CD4-positive, alpha-beta T cell (primary cell): ENCODE measurements around the gene CNTD1. TPM values are rescaled to one million over a fixed set of nuclear protein-coding genes. Genes with fewer than 3 reads are reported as not detected.

ENCODE experiments used
- ATAC-seq: fragments of 200-7000 bp; cut with Tn5 transposase; one replicate; pipeline ENCODE4 v1.10.0; 2022; ENCODE audit warnings: mild to moderate bottlenecking; ENCODE audit not compliant: poor library complexity
- CTCF ChIA-PET: fragments of 350-600 bp; sonication (Branson Sonifier 250); formaldehyde crosslinking; loops from one replicate; lab custom pipeline; 2021; ENCODE audit warnings: antibody characterized with exemption, inconsistent platforms; lab: Charles Lee
- POLR2A ChIA-PET: fragments of 350-600 bp; sonication (Branson Sonifier 250); formaldehyde crosslinking; loops from one replicate; lab custom pipeline; 2021; ENCODE audit warnings: antibody characterized with exemption, inconsistent platforms; lab: Charles Lee
- DNase-seq, 14 experiments: peaks; one replicate each; pipeline ENCODE4 v3.0.0-alpha.2; 2013 to 2020; ENCODE audit warnings: mixed read lengths in 2 of 14
- H3K27ac ChIP-seq, 2 donors: one replicate each; pipeline versions ENCODE4 v1.5.1 to v1.7.0; 2013; ENCODE audit warnings: low read length in 2 of 2, low read depth in 1 of 2, mild to moderate bottlenecking in 1 of 2
- H3K27me3 ChIP-seq, 2 experiments: 1 replicate in 1 of 2; 2 replicates in 1 of 2; pipeline versions ENCODE4 v1.6.1 to v1.7.0; 2013; ENCODE audit warnings: low read length in 2 of 2, control low read depth in 1 of 2, mild to moderate bottlenecking in 1 of 2, moderate library complexity in 1 of 2; ENCODE audit not compliant: insufficient read depth in 2 of 2, control insufficient read depth in 1 of 2
- H3K36me3 ChIP-seq: one replicate; pipeline ENCODE4 v1.6.1; 2013; ENCODE audit warnings: low read length, control low read depth; ENCODE audit not compliant: insufficient read depth
- H3K4me1 ChIP-seq: one replicate; pipeline ENCODE4 v1.6.1; 2013; ENCODE audit warnings: low read length, control low read depth; ENCODE audit not compliant: insufficient read depth
- H3K4me3 ChIP-seq: one replicate; pipeline ENCODE4 v1.5.1; 2013; ENCODE audit warnings: mild to moderate bottlenecking, low read length, moderate library complexity
- H3K9me3 ChIP-seq, 2 experiments: 1 replicate in 1 of 2; 2 replicates in 1 of 2; pipeline versions ENCODE4 v1.6.1 to v1.7.0; 2013; ENCODE audit warnings: low read length in 2 of 2, mild to moderate bottlenecking in 2 of 2, control low read depth in 1 of 2, moderate library complexity in 1 of 2; ENCODE audit not compliant: control insufficient read depth in 1 of 2, insufficient read depth in 1 of 2
- H3K27ac Mint-ChIP-seq: one replicate; pipeline ENCODE4 v1.8.0; 2020; ENCODE audit warnings: mixed read lengths
- H3K27me3 Mint-ChIP-seq: one replicate; pipeline ENCODE4 v1.8.0; 2021; ENCODE audit warnings: mixed read lengths
- H3K36me3 Mint-ChIP-seq: one replicate; pipeline ENCODE4 v1.8.0; 2021; ENCODE audit warnings: low read depth, mixed read lengths
- H3K4me1 Mint-ChIP-seq: one replicate; pipeline ENCODE4 v1.8.0; 2021; ENCODE audit warnings: low read depth, mixed read lengths
- H3K4me3 Mint-ChIP-seq: one replicate; pipeline ENCODE4 v1.8.0; 2020; ENCODE audit warnings: mild to moderate bottlenecking, mixed read lengths
- H3K9me3 Mint-ChIP-seq: one replicate; pipeline ENCODE4 v1.8.0; 2020; ENCODE audit warnings: mixed read lengths
- intact Hi-C, 2 experiments: fragments of 100-400 bp; cut with DNase I in 1 of 2; cut with micrococcal nuclease in 1 of 2; formaldehyde crosslinking; loops; one replicate each; pipeline versions ENCODE4 v1.15.1 to v1.9.0; 2023 to 2025; cut with DNase I, micrococcal nuclease
- total RNA-seq, 174 experiments: library from RNA in 2 of 174; stranded (reverse) in 2 of 174; gene quantifications; one replicate each; pipeline ENCODE4 v1.2.3 and lab custom pipeline; 2021 to 2026
- TF ChIP-seq, protein P1 (sequence below): fragments of 200-600 bp; IDR thresholded peaks from one replicate; pipeline ENCODE4 v1.8.0; 2022; ENCODE audit warnings: antibody characterized with exemption, mild to moderate bottlenecking

The CNTD1 gene
- total RNA-seq, 2 experiments from 2014 or later = not detected

- H3K36me3 Mint-ChIP-seq = peaks cover 78% of the 10 kb centered on the region
- ChIA-PET CTCF (no interaction called here), POLR2A (no interaction called here)
- Histone ChIP-seq H3K27ac (no peak overlapping the region), H3K9me3 (no peaks in the 10 kb centered on the region), H3K27me3 (no peaks in the 10 kb centered on the region), H3K4me3 (no peak overlapping the region), H3K36me3 (peaks cover 83% of the 10 kb centered on the region), H3K4me1 (peaks cover 6% of the 10 kb centered on the region)
- DNase-seq = no peak
- ATAC-seq = no peak
- intact Hi-C loops = no loop called here
- H3K27ac Mint-ChIP-seq = no peak overlapping the region
- TF ChIP-seq, protein P1, sequence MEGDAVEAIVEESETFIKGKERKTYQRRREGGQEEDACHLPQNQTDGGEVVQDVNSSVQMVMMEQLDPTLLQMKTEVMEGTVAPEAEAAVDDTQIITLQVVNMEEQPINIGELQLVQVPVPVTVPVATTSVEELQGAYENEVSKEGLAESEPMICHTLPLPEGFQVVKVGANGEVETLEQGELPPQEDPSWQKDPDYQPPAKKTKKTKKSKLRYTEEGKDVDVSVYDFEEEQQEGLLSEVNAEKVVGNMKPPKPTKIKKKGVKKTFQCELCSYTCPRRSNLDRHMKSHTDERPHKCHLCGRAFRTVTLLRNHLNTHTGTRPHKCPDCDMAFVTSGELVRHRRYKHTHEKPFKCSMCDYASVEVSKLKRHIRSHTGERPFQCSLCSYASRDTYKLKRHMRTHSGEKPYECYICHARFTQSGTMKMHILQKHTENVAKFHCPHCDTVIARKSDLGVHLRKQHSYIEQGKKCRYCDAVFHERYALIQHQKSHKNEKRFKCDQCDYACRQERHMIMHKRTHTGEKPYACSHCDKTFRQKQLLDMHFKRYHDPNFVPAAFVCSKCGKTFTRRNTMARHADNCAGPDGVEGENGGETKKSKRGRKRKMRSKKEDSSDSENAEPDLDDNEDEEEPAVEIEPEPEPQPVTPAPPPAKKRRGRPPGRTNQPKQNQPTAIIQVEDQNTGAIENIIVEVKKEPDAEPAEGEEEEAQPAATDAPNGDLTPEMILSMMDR = no peak
- H3K27me3 Mint-ChIP-seq = no peaks in the 10 kb centered on the region
- H3K9me3 Mint-ChIP-seq = no peaks in the 10 kb centered on the region
- peaks cover 14% of the 10 kb centered on the region for H3K4me1 Mint-ChIP-seq
- no peak overlapping the region for H3K4me3 Mint-ChIP-seq
Measured at GRCh38 chr17:42817866-42818265, 19.2 kb downstream of the CNTD1 start.

- Histone ChIP-seq H3K9me3 (no peaks in the 10 kb centered on the region), H3K27ac (no peak overlapping the region), H3K4me3 (no peak overlapping the region), H3K27me3 (no peaks in the 10 kb centered on the region), H3K36me3 (peaks cover 81% of the 10 kb centered on the region), H3K4me1 (peaks cover 11% of the 10 kb centered on the region)
- H3K4me1 Mint-ChIP-seq = peaks cover 17% of the 10 kb centered on the region
- ATAC-seq = no peak
- no peak overlapping the region for H3K27ac Mint-ChIP-seq
- ChIA-PET POLR2A (no interaction called here), CTCF (no interaction called here)
- no peaks in the 10 kb centered on the region for H3K9me3 Mint-ChIP-seq
- no peak for DNase-seq
- no peaks in the 10 kb centered on the region for H3K27me3 Mint-ChIP-seq
- intact Hi-C loops = no loop called here
- no peak overlapping the region for H3K4me3 Mint-ChIP-seq
- TF ChIP-seq, protein P1 = no peak
- peaks cover 76% of the 10 kb centered on the region for H3K36me3 Mint-ChIP-seq
Measured at GRCh38 chr17:42818379-42818778, 19.7 kb downstream of the CNTD1 start.

DNA sequence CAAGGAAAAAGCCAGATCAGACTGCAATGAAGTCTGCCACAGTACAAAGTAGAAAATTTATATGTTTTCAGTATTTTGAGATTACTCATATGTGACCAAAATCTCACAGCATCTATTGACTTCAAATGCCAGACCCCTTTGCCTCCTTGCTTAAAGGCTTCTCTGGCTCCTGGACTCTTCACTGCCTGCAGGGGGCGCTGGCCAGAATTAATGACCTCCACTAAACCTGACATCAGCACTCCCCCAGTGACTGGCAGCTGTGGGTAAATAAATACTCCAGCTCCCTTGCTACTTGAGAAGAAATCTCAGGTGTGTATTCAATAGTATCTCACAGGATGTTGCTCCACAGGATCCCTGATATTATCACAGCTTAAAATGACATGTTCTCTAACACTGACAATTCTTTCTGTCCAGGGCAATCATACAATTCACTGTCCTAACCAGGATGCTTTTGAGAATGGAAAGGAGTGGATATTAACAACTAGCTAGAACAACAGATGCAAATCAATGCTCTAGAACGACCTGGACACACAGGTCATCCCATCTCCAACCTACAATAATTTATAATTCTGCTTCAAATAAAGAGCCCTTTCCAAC lies 21.4 kb downstream of the CNTD1 start:
- TF ChIP-seq, protein P1 = peak; percentile 72
- Histone ChIP-seq H3K27ac (no peak overlapping the region), H3K27me3 (no peaks in the 10 kb centered on the region), H3K4me3 (no peak overlapping the region), H3K36me3 (peaks cover 64% of the 10 kb centered on the region), H3K4me1 (peaks cover 22% of the 10 kb centered on the region), H3K9me3 (no peaks in the 10 kb centered on the region)
- ChIA-PET CTCF (interaction anchor here (1.0 to 1.6 kb wide), 5 partner anchors 12 to 161 kb away, joined by 3 to 17 read pairs (median 4); partner anchors contain the start of genes CNTD1, COA3, PSME3 and RUNDC1), POLR2A (no interaction called here)
- no peaks in the 10 kb centered on the region for H3K27me3 Mint-ChIP-seq
- no peaks in the 10 kb centered on the region for H3K9me3 Mint-ChIP-seq
- H3K4me1 Mint-ChIP-seq = peaks cover 28% of the 10 kb centered on the region
- peak overlapping the region; percentile 49 for H3K27ac Mint-ChIP-seq
- intact Hi-C loops = loop anchor here in 1 of 2 experiments (10.0 kb wide), 1 partner anchor 545 kb away; no protein-coding TSS in a partner anchor
- ATAC-seq (no peak), DNase-seq (peak; percentile 29 to 79 (median 48))
- peak overlapping the region; percentile 43 for H3K4me3 Mint-ChIP-seq
- H3K36me3 Mint-ChIP-seq = peaks cover 67% of the 10 kb centered on the region
